ENCODE measurements around the gene PROSER1.

DNA sequence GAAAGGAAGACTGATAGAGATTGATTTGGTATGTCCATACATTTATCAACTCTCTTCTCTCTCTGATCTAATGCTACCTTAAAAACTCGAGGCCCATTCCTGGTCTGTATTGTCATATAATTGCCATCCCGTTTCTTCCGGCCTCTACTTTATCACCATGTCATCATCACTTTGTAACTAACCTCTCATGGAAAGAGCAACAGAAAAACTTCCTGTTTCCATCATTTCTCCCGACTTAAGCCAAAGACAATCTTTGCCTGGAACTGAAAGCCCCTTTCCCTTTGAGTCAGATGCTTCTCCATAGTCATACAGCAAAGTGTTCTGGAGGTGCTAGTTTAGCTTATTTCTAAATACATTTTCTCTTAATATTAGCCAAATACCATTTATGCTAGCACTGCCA is 44.5 kb downstream of the PROSER1 start:
- TF ChIP-seq GATA2 (IDR thresholded peaks at IDR 0.05; ENCODE audit: low read depth, low read length) (no peak), GATA3 (IDR thresholded peaks at IDR 0.05; ENCODE audit: low read depth, low read length) (no peak)

Measured in SH-SY5Y (cell line).